Tibial nerve (tissue), 4 donors: ENCODE results near the gene NRL. TPM values are rescaled to one million over a fixed set of nuclear protein-coding genes. Genes with fewer than 3 reads are reported as not detected.

ENCODE experiments used
- DNase-seq, 2 donors: peaks; one replicate each; pipeline ENCODE4 v3.0.0-alpha.2; 2019; ENCODE audit warnings: low spot score in 2 of 2
- H3K27ac ChIP-seq, 4 donors: fragments of 200-600 bp; sonication (generic) in 3 of 4; one replicate each; pipeline ENCODE4 v1.5.1; 2017 to 2019; ENCODE audit warnings: mild to moderate bottlenecking in 1 of 4
- H3K27me3 ChIP-seq, 2 donors: fragments of 200-600 bp; sonication (generic) in 1 of 2; one replicate each; pipeline versions ENCODE4 v1.5.1 to v1.6.0; 2017 to 2019
- H3K36me3 ChIP-seq, 3 donors: fragments of 200-600 bp; sonication (generic); one replicate each; pipeline ENCODE4 v1.5.1; 2018 to 2019
- H3K4me1 ChIP-seq, 4 donors: fragments of 200-600 bp; sonication (generic) in 3 of 4; one replicate each; pipeline ENCODE4 v1.5.1; 2017 to 2019
- H3K4me3 ChIP-seq, 4 donors: fragments of 200-600 bp; sonication (generic) in 3 of 4; one replicate each; pipeline ENCODE4 v1.5.1; 2017 to 2019; ENCODE audit warnings: mild to moderate bottlenecking in 1 of 4, moderate library complexity in 1 of 4
- H3K9me3 ChIP-seq, 4 donors: fragments of 200-600 bp; sonication (generic) in 3 of 4; one replicate each; pipeline ENCODE4 v1.5.1; 2017 to 2019
- EP300 ChIP-seq, 2 donors: sonication (generic); formaldehyde crosslinking; IDR thresholded peaks; one replicate each; pipeline ENCODE4 v1.6.1; 2017; ENCODE audit warnings: antibody characterized with exemption in 2 of 2, mild to moderate bottlenecking in 1 of 2
- POLR2A ChIP-seq, 2 donors: fragments of 450-650 bp; IDR thresholded peaks; one replicate each; pipeline ENCODE4 v1.6.1; 2017; ENCODE audit warnings: antibody characterized with exemption in 2 of 2, mild to moderate bottlenecking in 2 of 2, moderate library complexity in 2 of 2
- WGBS, 2 donors: methylation state at CpG; one replicate each; pipeline ENCODE4 v1.1.5; 2018; 5-methylcytosine and 5-hydroxymethylcytosine counted together
- total RNA-seq, 4 donors: library from RNA; depleted of rRNA; stranded (reverse); fragments of >200 nt; gene quantifications; one replicate each; pipeline ENCODE4 v1.1.0, GENCODE V29; 2016
- TF ChIP-seq, protein P1 (sequence below), 5 experiments: fragments of 200-600 bp in 3 of 5; fragments of 450-650 bp in 2 of 5; sonication (generic) in 3 of 5; IDR thresholded peaks; one replicate each; pipeline ENCODE4 v1.5.1; 2016 to 2019; ENCODE audit warnings: antibody characterized with exemption in 5 of 5, mild to moderate bottlenecking in 3 of 5, moderate library complexity in 2 of 5

Gene NRL
- total RNA-seq, 4 donors from 2014 or later: 4.8 to 7.0 (median 5.9) TPM

DNA sequence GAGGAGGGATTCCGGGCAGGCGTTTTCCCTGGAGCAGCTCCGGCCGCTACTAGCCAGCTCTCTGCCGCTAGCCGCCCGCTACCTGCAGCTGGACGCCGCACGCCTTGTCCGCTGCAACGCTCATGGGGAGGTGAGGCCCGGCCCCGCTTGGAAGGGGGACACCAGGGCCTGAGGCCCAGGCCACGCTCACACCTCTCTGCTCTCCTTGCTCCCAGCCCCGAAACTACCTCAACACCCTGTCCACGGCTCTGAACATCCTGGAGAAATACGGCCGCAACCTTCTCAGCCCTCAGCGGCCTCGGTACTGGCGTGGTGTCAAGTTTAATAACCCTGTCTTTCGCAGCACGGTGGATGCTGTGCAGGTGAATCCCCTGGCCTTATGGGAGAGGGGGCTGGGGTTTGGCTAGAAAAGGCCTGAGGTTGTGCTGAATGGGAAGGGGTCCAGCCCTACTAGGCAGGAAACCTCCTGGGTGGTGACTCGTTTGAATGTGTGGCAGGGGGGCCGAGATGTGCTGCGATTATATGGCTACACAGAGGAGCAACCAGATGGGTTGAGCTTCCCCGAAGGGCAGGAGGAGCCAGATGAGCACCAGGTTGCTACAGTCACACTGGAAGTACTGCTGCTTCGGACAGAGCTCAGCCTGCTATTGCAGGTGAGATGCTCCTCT lies 33.1 kb upstream of the NRL start:
- Histone ChIP-seq H3K9me3 (no peaks in the 10 kb centered on the region), H3K4me3 (peak overlapping the region; percentile 82 to 98 (median 96)), H3K27me3 (no peaks in the 10 kb centered on the region), H3K36me3 (peaks cover 5 to 53% (median 20%) of the 10 kb centered on the region in 3 donors), H3K4me1 (peaks cover 4 to 51% (median 19%) of the 10 kb centered on the region in 4 donors), H3K27ac (peak overlapping the region; percentile 85 to 97 (median 92))
- DNase-seq: no peak
- TF ChIP-seq POLR2A (IDR thresholded peaks at IDR 0.05) (no peak), EP300 (IDR thresholded peaks at IDR 0.05) (no peak)
- TF ChIP-seq, protein P1, sequence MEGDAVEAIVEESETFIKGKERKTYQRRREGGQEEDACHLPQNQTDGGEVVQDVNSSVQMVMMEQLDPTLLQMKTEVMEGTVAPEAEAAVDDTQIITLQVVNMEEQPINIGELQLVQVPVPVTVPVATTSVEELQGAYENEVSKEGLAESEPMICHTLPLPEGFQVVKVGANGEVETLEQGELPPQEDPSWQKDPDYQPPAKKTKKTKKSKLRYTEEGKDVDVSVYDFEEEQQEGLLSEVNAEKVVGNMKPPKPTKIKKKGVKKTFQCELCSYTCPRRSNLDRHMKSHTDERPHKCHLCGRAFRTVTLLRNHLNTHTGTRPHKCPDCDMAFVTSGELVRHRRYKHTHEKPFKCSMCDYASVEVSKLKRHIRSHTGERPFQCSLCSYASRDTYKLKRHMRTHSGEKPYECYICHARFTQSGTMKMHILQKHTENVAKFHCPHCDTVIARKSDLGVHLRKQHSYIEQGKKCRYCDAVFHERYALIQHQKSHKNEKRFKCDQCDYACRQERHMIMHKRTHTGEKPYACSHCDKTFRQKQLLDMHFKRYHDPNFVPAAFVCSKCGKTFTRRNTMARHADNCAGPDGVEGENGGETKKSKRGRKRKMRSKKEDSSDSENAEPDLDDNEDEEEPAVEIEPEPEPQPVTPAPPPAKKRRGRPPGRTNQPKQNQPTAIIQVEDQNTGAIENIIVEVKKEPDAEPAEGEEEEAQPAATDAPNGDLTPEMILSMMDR (IDR thresholded peaks at IDR 0.05): no peak
- WGBS, 2 donors: 4 to 5% methylated on average over 21 to 22 of the region's 29 CpGs

GRCh38 chr14:24146978-24147760 lies 32.4 kb upstream of the NRL start, which contains the start of gene RNF31:
TSS of gene RNF31 (plus strand) at chr14:24147498. CDS start at chr14:24147699, 201 bp downstream.
- H3K9me3 ChIP-seq: no peaks in the 10 kb centered on the region
- H3K4me3 ChIP-seq: peak within 1 kb of the TSS; percentile 82 to 98 (median 96)
- peaks cover 5 to 46% (median 15%) of the 10 kb centered on the region in 3 donors for H3K36me3 ChIP-seq
- H3K4me1 ChIP-seq: peaks cover 4 to 59% (median 21%) of the 10 kb centered on the region in 4 donors
- TF ChIP-seq, protein P1 (IDR thresholded peaks at IDR 0.05): peak in 1 of 5 experiments; percentile 15
- TF ChIP-seq POLR2A (IDR thresholded peaks at IDR 0.05) (peak; percentile 21 to 75), EP300 (IDR thresholded peaks at IDR 0.05) (peak; percentile 29 to 88)
- WGBS, 2 donors: 0% methylated on average over 33 to 40 of the region's 57 CpGs
- DNase-seq: peak; percentile 97 to 98
- H3K27ac ChIP-seq: peak within 1 kb of the TSS; percentile 85 to 97 (median 92)
- H3K27me3 ChIP-seq: no peaks in the 10 kb centered on the region

- peaks cover 5 to 39% (median 9%) of the 10 kb centered on the region in 3 donors for H3K36me3 ChIP-seq
- peaks cover 4 to 62% (median 22%) of the 10 kb centered on the region in 4 donors for H3K4me1 ChIP-seq
- TF ChIP-seq POLR2A (IDR thresholded peaks at IDR 0.05): peak; percentile 12 to 56
- TF ChIP-seq, protein P1 (IDR thresholded peaks at IDR 0.05): no peak
- peak in 1 of 2 donors; percentile 30 for TF ChIP-seq EP300 (IDR thresholded peaks at IDR 0.05)
- no peaks in the 10 kb centered on the region for H3K9me3 ChIP-seq
- H3K27ac ChIP-seq: peak within 1 kb of the TSS; percentile 85 to 97 (median 92)
- H3K27me3 ChIP-seq: no peaks in the 10 kb centered on the region
- H3K4me3 ChIP-seq: peak within 1 kb of the TSS; percentile 82 to 98 (median 96)
- 0 to 1% methylated on average over 23 to 25 of the region's 25 CpGs for WGBS, 2 donors
- peak; percentile 80 to 88 for DNase-seq
These were observed 31.8 kb upstream of the NRL start, which contains the start of gene PSME2 for GRCh38 chr14:24146453-24146977. TSS of gene PSME2 (minus strand) at chr14:24146610. CDS start at chr14:24146581, 29 bp downstream.

GRCh38 chr14:24145690-24146452 lies 31.1 kb upstream of the NRL start:
- 15 to 19% methylated on average over 9 of the region's 9 CpGs for WGBS, 2 donors
- no peak for DNase-seq
- peaks cover 4 to 63% (median 22%) of the 10 kb centered on the region in 4 donors for H3K4me1 ChIP-seq
- H3K9me3 ChIP-seq: no peaks in the 10 kb centered on the region
- peaks cover 2 to 33% (median 3%) of the 10 kb centered on the region in 3 donors for H3K36me3 ChIP-seq
- H3K27ac ChIP-seq: peak overlapping the region; percentile 85 to 97 (median 92)
- peak overlapping the region; percentile 82 to 98 (median 96) for H3K4me3 ChIP-seq
- TF ChIP-seq EP300 (IDR thresholded peaks at IDR 0.05) (no peak), POLR2A (IDR thresholded peaks at IDR 0.05) (no peak)
- no peaks in the 10 kb centered on the region for H3K27me3 ChIP-seq

DNA sequence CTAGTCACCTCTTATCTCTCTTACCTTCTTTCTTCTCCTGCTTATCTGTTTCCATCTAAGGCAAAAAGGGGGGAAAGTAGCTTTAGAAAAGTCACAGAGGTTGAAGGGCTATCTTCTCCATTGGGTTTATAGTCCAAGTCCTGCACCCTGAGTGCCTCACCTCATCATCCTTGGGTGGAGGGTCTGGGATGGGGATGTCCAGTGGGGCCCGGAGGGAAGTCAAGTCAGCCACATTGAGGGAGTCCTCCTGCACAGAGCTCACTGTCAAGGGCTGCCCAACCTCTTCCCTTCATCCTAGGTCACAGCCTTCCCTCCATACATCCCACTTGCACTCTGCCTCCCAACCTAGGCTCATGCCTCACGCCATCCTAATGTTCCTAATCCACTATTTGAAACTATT lies 30.5 kb upstream of the NRL start:
- no peak for TF ChIP-seq EP300 (IDR thresholded peaks at IDR 0.05)
- TF ChIP-seq POLR2A (IDR thresholded peaks at IDR 0.05): no peak
- TF ChIP-seq, protein P1 (IDR thresholded peaks at IDR 0.05): no peak
- Histone ChIP-seq H3K27ac (peak overlapping the region; percentile 85 to 97 (median 92)), H3K4me1 (peaks cover 4 to 69% (median 23%) of the 10 kb centered on the region in 4 donors), H3K27me3 (no peaks in the 10 kb centered on the region), H3K4me3 (no peak overlapping the region), H3K9me3 (no peaks in the 10 kb centered on the region), H3K36me3 (peaks cover 0 to 26% (median 2%) of the 10 kb centered on the region in 3 donors)
- WGBS, 2 donors: 91 to 97% methylated on average over 2 of the region's 2 CpGs
- DNase-seq: no peak
